Ascending aorta (tissue), 2 donors: ENCODE measurements around the gene RPS19BP1. TPM values are rescaled to one million over a fixed set of nuclear protein-coding genes. Genes with fewer than 3 reads are reported as not detected.

Experiments used
- DNase-seq, 2 donors: peaks; one replicate each; pipeline ENCODE4 v3.0.0-alpha.2; 2019; ENCODE audit warnings: low spot score in 2 of 2
- H3K27ac ChIP-seq, 2 donors: fragments of 200-600 bp; sonication (generic); one replicate each; pipeline ENCODE4 v1.5.1; 2016 to 2017; ENCODE audit warnings: mild to moderate bottlenecking in 1 of 2
- H3K27me3 ChIP-seq: fragments of 200-600 bp; sonication (generic); one replicate; pipeline ENCODE4 v1.5.1; 2017
- H3K36me3 ChIP-seq, 2 donors: fragments of 200-600 bp; sonication (generic); one replicate each; pipeline ENCODE4 v1.5.1; 2016
- H3K4me1 ChIP-seq, 2 donors: fragments of 200-600 bp; sonication (generic); one replicate each; pipeline ENCODE4 v1.5.1; 2016 to 2017; ENCODE audit warnings: mild to moderate bottlenecking in 1 of 2
- H3K4me3 ChIP-seq, 2 donors: fragments of 200-600 bp; sonication (generic); one replicate each; pipeline ENCODE4 v1.5.1; 2016 to 2017; ENCODE audit warnings: mild to moderate bottlenecking in 1 of 2
- H3K9me3 ChIP-seq, 2 donors: fragments of 200-600 bp; sonication (generic); one replicate each; pipeline ENCODE4 v1.5.1; 2016
- CTCF ChIP-seq, 3 experiments: fragments of 200-600 bp in 2 of 3; fragments of 450-650 bp in 1 of 3; sonication (generic) in 2 of 3; IDR thresholded peaks; one replicate each; pipeline ENCODE4 v1.5.1; 2016 to 2019; ENCODE audit warnings: antibody characterized with exemption in 3 of 3, mild to moderate bottlenecking in 1 of 3, moderate library complexity in 1 of 3
- intact Hi-C: fragments of 100-400 bp; cut with DNase I; formaldehyde crosslinking; loops from one replicate; pipeline ENCODE4 v1.15.1; 2023
- total RNA-seq: library from RNA; depleted of rRNA; stranded (reverse); fragments of >200 nt; gene quantifications from one replicate; pipeline ENCODE4 v1.1.0, GENCODE V29; 2016

RPS19BP1 gene
- total RNA-seq, 1 donor from 2014 or later, result 218 TPM

GRCh38 chr22:39570226-39570625 lies 37.7 kb upstream of the RPS19BP1 start:
- Histone ChIP-seq H3K36me3 (no peaks in the 10 kb centered on the region), H3K4me3 (no peak overlapping the region), H3K27ac (no peak overlapping the region), H3K9me3 (no peaks in the 10 kb centered on the region), H3K27me3 (no peaks in the 10 kb centered on the region), H3K4me1 (no peaks in the 10 kb centered on the region)
- intact Hi-C loops, result no loop called here
- TF ChIP-seq CTCF (IDR thresholded peaks at IDR 0.05), result no peak
- DNase-seq, result no peak

- no peak overlapping the region for H3K27ac ChIP-seq
- TF ChIP-seq CTCF (IDR thresholded peaks at IDR 0.05), result no peak
- H3K36me3 ChIP-seq, result no peaks in the 10 kb centered on the region
- H3K27me3 ChIP-seq, result no peaks in the 10 kb centered on the region
- DNase-seq, result no peak
- intact Hi-C loops, result no loop called here
- no peak overlapping the region for H3K4me3 ChIP-seq
- no peaks in the 10 kb centered on the region for H3K4me1 ChIP-seq
- H3K9me3 ChIP-seq, result no peaks in the 10 kb centered on the region
These were observed 36.5 kb upstream of the RPS19BP1 start for GRCh38 chr22:39569066-39569465.

GRCh38 chr22:39568278-39568981 lies 35.9 kb upstream of the RPS19BP1 start:
- no peak overlapping the region for H3K4me3 ChIP-seq
- no peak for TF ChIP-seq CTCF (IDR thresholded peaks at IDR 0.05)
- no peak for DNase-seq
- intact Hi-C loops, result no loop called here
- no peaks in the 10 kb centered on the region for H3K4me1 ChIP-seq
- no peaks in the 10 kb centered on the region for H3K9me3 ChIP-seq
- no peaks in the 10 kb centered on the region for H3K36me3 ChIP-seq
- no peak overlapping the region for H3K27ac ChIP-seq
- no peaks in the 10 kb centered on the region for H3K27me3 ChIP-seq

- intact Hi-C loops, result no loop called here
- DNase-seq, result no peak
- Histone ChIP-seq H3K27me3 (no peaks in the 10 kb centered on the region), H3K27ac (no peak overlapping the region), H3K4me1 (no peaks in the 10 kb centered on the region), H3K4me3 (no peak overlapping the region), H3K36me3 (no peaks in the 10 kb centered on the region), H3K9me3 (no peaks in the 10 kb centered on the region)
- no peak for TF ChIP-seq CTCF (IDR thresholded peaks at IDR 0.05)
These were observed 34.8 kb upstream of the RPS19BP1 start for GRCh38 chr22:39567135-39567946.

- Histone ChIP-seq H3K27me3 (no peaks in the 10 kb centered on the region), H3K27ac (no peak overlapping the region), H3K9me3 (no peaks in the 10 kb centered on the region), H3K4me1 (no peaks in the 10 kb centered on the region), H3K4me3 (no peak overlapping the region), H3K36me3 (no peaks in the 10 kb centered on the region)
- intact Hi-C loops, result no loop called here
- no peak for TF ChIP-seq CTCF (IDR thresholded peaks at IDR 0.05)
- no peak for DNase-seq
These were observed 32.9 kb upstream of the RPS19BP1 start for GRCh38 chr22:39565414-39565944.
